ENCODE data around the gene OVOL3.

DNA sequence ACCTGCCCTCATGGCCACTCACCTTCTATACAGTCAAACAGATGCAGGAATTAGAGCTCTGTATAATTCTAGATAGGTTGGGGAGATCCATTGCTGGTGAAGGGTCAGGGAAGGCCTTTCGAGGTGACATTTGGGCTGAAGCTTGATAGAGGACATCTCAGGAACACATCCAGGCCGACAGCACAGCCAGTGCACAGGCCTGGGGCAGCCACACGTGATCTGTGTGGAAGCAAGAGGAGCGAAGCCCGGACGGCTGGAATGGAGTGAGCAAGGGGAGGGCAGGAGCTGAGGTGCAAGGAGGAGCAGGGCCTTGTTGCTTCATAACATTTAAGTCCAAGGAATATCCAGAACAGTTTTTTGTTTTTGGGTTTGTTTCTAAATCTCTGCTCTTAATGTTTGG lies 4.5 kb upstream of the OVOL3 start:
- no peak for TF ChIP-seq CTCF (conservative IDR thresholded peaks at IDR 0.05; ENCODE audit: low read depth, low read length)
- no peak for TF ChIP-seq EZH2 (IDR thresholded peaks at IDR 0.05; ENCODE audit: borderline replicate concordance, low read depth, low read length, poor library complexity, severe bottlenecking)

Data from A673 (cell line).